SIG-M5 treated with dmso at 0.1 percent for 504 hours (cell line): Measurements from ENCODE around the gene NAA11.

Experiments used
- DNase-seq: peaks from one replicate; lab custom pipeline; 2025; ENCODE audit not compliant: unreplicated experiment; lab: John Stamatoyannopoulos, UW

Gene NAA11

GRCh38 chr4:79325864-79326328, at the start of gene NAA11:
TSS of gene NAA11 (minus strand) at chr4:79326061. CDS start at chr4:79325877, 184 bp downstream.
- DNase-seq = no peak

DNA sequence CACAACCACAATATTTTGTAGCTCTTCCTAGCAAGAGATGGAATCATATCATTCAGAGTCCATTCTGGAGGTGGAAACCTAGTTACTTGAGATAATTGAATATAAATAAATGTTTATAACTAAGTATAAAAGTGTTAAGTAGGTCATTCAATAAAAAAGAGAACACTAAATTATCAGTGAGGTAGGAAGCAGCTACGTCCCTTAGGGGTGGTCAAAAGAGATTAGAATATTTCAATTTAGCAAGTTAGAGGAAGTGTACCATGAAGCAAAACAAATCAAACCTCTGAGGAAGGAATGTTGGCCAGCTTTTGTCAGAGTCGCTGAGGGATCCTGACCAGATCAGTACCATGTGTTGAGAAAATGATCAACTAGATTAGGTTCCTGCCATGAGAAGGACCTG, 44.2 kb upstream of the NAA11 start:
- no peak for DNase-seq

DNA sequence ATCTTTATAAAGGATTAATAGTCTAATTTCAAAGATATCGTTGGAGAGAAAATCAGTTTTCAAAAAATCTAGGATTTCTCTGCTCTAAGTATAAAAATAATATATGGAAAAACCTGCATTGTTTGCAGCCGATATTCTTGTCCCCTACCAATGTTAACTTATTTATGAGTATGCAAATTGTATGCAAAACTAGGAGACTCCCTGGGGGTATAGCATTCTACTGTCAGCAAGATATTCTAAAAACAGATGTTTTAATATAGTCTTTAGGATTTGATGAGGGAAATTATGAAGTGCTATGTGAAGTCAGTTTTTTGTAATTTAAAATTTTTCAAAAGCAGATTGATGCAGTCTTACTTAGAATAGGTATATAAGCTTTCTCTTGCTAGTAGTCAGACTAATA, 41.2 kb upstream of the NAA11 start:
- no peak for DNase-seq

GRCh38 chr4:79366422-79366821, 40.6 kb upstream of the NAA11 start:
- DNase-seq = no peak

DNA sequence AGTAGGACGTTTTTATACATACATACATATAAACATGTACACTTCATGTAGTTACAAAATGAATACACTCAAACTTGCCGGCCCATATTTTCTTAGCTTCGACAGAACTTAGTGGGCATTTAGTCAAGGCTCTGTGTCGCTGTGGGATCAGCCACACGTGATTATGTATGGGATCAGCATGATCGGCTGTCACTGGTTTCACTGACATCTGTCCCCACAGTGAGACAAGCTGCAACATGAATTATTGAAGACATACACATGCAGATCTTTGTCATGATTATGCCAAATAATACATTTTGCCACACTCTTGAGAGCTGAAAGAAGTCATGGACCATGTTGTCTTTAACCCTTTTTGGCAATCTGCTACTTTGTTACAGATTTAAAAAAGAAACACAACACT, 38.2 kb upstream of the NAA11 start:
- DNase-seq = no peak

DNA sequence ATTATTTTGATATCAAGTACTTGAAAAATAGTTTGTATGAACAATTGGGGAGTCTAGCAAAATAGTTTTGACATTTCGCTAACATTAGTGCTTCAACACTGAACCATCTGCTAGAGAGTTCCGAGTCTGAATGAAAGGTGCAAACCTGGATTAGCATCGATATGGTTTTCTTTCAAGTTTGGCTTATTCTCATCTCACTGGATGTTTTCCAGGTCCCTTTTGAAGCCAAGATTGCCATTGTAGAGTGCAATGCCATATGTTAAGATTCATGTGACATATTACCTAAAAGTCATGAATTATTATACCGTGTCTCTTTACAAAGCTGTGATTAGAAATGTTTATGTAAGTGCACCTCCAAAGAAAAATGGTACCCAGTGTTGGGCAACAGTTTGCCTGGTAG, 36.8 kb upstream of the NAA11 start:
- DNase-seq = no peak

- DNase-seq = no peak
Observed at GRCh38 chr4:79360006-79360405, 34.1 kb upstream of the NAA11 start.

- no peak for DNase-seq
Observed at GRCh38 chr4:79358438-79358837, 32.6 kb upstream of the NAA11 start.

DNA sequence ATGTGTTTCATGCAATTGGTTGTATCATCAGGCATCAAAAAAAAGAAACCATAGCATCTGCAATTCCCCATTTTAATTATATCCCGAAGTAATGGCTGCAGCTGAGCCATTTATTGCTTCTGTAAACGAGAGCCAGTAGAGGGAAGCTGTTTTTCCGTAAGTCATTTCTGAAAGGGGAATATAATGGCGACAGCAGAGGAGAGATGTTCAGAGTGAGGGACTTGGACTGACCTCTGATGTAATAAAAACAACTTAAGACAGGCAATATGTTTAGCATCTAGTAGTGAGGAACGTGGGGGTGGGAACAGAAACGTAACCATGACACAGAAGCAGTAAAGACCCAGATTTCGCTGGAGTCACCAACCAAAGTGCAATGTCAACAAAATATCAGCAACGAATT, 31.5 kb upstream of the NAA11 start:
- DNase-seq = no peak

- no peak for DNase-seq
Observed at GRCh38 chr4:79353075-79353474, 27.2 kb upstream of the NAA11 start.

GRCh38 chr4:79348405-79348804, 22.5 kb upstream of the NAA11 start:
- DNase-seq = no peak

- no peak for DNase-seq
Observed at GRCh38 chr4:79341893-79342653, 16.2 kb upstream of the NAA11 start.

GRCh38 chr4:79340568-79340967, 14.7 kb upstream of the NAA11 start:
- no peak for DNase-seq

GRCh38 chr4:79338148-79338547, 12.3 kb upstream of the NAA11 start:
- no peak for DNase-seq

GRCh38 chr4:79334783-79335182, 8.9 kb upstream of the NAA11 start:
- DNase-seq = no peak

DNA sequence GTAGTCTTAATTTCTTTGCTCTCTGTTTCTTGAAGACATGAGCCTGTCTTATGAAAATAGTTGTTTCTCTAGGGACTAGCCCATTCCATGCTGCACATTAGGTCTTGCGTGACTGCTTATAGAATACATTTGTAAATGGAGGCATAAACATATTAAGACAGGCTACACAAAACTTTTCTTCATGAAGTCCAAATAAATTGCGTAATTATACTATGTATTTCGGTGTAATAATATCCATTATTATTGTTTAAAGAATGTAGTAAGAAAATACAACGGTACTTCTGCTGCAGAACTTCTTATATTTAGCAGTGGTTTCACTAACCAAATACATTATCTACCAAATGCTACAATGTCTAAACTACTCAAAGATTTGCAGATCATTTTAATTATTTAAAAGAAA, 8.5 kb upstream of the NAA11 start:
- no peak for DNase-seq

- no peak for DNase-seq
Observed at GRCh38 chr4:79331126-79331876, 5.4 kb upstream of the NAA11 start.

GRCh38 chr4:79330720-79331119, 4.9 kb upstream of the NAA11 start:
- no peak for DNase-seq

GRCh38 chr4:79325436-79325835, 425 bp downstream of the NAA11 start:
- no peak for DNase-seq

- DNase-seq = no peak
Observed at GRCh38 chr4:79319975-79320374, 5.9 kb downstream of the NAA11 start.

DNA sequence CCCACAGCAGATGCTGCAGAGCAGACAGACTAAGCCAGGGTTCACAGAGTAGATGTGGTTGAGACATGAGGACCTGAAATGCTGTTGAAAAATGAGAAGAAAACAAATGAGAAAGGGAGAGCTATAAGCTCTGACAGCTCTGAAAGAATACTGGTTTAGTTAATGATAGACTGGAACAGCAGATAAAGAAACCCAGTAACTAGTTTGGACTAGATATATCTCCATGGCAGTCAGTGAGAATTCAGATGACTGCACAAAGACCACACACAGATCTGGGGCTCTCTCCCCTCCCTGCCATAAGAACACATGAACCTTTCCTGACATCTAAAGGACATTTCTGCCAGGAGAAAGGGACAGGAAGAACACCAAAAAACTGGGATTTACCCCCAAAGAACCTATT, 8.2 kb downstream of the NAA11 start:
- no peak for DNase-seq

DNA sequence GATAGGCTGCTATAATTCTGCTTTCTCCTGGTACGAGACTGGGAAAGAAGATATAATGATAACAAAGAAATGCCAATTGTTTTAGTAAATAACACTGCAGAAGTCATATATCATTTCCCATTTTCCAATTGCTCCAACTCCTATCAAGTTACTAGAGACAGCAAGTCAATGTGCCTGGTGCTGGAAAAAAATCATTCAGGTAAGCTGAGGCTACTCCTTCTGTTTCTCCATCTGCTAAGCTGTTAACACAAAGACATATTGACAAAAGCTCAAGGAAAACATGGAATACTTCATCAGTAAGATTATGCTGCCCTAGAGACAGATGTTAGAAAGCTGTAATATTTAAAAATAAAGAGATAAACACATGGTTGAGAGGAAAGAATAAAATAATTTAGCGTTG, 10.0 kb downstream of the NAA11 start:
- no peak for DNase-seq
